DMS114 treated with DMSO at 0.1 percent for 48 hours (cell line): Measurements from ENCODE around the gene DIS3L2.
"Not testable (repeated sequence)": the region's sequence is repeated elsewhere in the genome, so short reads cannot be mapped to it uniquely, and the experiment has no call there.

Experiments
- DNase-seq: peaks from one replicate; lab custom pipeline; 2025; ENCODE audit not compliant: unreplicated experiment; lab: John Stamatoyannopoulos, UW

The DIS3L2 gene

DNA sequence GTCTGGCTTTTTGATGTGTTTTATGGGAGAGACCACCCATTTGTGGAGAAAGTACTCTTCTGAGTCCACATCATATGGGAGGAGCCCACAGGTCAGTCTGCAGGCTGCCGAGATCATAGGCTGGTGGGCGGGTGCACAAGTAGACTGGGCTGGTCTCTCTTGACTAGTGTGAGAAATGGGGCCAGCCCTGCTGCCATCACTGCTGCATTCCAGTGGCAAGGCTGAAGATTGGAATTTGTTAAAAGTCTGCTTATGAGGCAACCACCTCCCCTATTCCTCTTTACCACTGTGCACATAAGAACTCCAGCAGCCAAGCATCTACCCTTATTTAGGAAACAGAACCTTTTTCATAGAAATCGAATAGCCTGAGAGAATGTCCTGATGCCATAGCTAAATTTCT, 200.7 kb downstream of the DIS3L2 start:
- no peak for DNase-seq

DNA sequence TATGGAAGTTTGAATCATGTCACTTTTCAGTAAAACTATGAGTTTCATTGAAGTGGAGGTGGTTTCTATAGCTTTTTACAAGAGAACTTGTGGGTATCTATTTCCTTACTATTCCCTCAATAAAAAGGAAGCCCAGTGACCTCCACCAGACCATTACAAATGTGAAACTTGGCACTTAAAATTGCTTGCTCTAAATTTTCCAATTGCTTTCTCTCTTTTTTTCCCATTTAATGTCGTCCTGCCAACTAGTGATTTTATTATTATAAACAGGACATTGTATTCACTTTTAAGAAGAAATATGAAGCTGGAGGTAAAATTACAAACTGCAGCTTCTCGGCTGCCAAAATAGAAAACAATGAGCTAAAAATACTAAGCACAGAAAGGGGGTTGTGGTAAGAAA, 208.9 kb downstream of the DIS3L2 start:
- DNase-seq: no peak

DNA sequence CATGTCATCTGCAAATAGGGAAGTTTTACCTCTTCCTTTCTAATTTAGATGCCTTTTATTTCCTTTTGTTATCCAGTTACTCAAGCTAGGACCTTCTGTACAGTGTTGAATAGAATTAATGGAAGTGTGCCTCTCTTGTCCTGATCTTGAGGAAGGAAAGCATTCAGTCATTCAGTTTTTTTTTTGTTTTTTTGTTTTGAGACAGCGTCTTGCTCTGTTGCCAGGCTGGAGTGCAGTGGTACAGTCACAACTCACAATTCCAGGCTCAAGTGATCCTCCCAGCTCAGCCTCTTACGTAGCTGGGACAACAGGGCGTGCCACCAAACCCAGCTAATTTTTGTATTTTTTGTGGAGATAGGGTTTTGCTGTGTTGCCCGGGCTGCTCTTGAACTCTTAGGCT, 213.1 kb downstream of the DIS3L2 start:
- DNase-seq: no peak

DNA sequence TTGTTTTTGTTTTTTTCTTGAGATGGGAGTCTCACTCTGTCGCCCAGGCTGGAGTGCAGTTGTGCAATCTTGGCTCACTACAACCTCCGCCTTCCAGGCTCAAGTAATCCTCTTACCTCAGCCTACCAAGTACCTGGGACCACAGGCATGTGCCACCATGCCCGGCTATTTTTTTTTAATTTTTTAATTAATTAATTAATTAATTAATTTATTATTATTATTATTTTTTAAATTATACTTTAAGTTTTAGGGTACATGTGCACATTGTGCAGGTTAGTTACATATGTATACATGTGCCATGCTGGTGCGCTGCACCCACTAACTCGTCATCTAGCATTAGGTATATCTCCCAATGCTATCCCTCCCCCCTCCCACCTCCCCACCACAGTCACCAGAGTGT, 215.1 kb downstream of the DIS3L2 start:
- not testable (repeated sequence) for DNase-seq

DNA sequence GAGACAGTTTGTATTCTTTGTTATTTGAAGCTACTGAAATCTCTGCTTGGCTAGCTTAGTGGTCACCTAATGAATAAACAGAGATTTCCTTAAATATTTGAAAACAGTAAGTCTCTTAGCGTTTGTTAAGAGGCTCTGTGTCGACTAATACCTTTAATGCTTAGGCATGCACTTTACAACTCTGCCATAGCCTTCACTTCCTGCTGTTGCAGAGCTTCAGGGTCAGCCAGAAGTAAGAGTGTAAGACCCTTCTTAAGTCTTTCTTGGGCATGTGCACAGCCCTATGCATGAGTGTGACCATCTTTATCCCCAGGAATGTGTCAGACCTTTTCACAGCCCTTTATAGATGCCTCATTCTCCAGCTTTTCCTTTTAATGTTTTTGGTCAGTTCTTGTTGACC, 221.8 kb downstream of the DIS3L2 start:
- DNase-seq: no peak

DNA sequence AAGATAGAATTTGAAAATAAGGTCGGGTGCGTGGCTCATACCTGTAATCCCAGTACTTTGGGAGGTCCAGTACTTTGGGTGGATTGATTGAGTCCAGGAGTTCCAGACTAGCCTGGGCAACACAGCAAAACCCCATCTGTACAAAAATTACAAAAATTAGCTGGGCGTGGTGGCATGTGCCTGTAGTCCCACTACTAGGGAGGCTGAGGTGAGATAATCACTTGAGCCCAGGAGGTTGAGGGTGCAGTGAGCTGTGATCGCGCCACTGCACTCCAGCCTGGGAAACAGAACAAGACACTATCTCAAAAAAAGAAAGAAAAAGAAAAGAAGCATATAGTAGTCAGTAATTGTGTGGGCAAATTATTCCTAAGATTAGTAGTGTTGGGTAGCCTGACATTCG, 222.8 kb downstream of the DIS3L2 start:
- DNase-seq: no peak

DNA sequence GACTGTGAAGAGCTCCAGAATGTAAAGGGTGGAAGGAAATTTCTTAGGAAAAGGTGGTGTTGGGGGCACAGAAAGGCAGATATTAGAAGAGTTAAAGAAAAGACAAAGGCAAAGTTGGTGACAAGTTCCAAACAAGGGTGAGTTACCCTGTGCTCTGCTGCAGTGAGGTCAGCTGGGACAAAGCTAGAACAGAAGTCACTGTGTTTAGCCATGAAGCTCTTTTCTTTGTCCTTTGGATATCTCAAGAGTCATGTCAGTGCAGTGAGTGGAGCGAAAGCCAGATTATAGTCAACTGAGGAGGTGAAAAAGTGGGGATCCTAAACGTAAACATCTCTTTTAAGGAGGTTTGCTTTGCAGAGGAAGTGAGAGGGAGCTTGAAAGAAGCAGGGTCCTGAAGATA, 229.3 kb downstream of the DIS3L2 start:
- DNase-seq: no peak

DNA sequence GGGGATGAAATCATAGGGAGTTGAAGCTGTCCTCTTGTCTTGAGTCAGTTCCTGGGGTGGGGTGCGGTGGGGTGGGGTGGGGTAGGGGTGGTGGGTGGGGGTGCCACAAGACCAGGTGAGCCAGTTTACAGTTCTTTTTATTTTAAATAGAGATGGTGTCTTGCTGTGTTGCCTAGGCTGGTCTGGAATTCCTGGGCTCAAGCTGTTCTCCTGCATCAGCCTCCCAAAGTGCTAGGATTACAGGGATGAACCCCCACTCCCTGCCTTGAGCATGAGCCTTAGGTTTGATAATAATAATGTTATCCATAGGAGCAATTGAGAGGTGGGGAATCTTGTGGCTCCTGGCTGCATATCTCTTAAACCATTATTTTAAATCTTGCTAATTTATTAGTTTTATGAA, 234.0 kb downstream of the DIS3L2 start:
- no peak for DNase-seq

DNA sequence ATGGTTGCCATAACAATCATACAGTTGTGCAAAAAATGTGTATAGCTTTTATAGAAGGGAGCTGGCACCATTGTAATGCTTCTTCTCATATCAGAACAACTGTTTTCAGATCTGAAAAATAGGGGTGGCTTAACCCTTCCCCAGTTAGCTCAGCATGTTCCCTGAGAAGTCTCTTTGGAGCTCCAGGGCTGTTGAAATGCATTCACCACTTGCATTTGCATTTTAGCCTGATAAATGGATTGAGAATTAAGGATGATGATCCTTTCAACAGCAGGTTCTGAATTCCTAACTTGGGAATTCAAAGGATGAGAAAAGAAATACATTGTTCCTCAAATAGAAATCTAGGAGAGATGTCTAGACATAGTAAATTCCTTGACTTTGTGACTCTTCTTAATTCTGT, 235.3 kb downstream of the DIS3L2 start:
- DNase-seq: no peak

DNA sequence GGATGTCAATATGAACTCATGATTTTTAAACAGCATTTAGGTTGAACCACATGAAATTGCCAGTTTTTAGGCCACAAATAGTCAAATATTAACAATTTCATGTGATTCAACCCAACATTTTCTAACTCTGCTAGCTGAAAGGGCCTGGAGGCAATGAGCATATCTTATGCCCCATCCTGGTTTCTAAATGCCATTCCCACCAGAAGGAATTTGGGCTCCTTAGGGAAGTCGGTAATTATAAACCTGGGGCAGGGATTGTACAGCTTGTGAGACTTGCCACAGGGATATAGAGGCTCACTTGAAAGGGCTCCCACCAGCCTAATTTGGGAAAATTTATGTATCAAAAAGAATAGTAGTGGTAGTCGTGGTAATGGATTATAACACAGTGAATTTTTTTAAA, 238.7 kb downstream of the DIS3L2 start:
- DNase-seq: no peak

DNA sequence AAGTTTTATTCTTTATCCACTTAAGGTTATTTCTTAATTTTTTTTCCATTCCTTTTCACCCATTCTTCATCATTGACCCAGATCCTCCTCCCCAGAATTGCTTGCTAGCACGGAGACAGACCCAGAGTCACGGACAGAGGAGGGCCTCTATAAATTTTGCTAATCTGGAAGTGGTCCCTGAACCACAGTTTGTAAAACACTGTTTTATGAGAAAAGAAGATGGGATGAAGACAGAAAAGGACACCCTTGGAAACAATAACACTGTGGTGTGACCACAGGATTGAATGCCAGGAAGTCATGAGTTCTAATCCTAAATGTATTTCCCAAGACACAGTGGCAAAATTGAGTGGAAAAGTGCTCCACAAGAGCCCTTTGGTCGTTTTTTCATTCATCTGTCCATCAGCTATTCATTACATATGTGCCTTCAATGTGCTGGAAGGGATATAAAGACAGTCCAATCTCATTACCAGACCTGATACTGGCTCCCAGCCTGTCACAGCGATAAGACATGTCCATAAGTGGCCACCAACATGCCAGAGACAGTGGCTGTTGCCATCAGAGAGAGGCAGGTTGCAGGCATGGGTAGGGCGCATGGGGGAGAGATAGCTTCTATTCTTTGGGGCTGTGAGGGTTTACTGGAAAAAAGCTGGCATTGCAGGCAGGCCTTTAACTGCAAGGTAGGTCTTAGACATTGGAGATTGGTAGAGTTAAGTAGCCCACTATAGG, 241.8 kb downstream of the DIS3L2 start:
- no peak for DNase-seq

DNA sequence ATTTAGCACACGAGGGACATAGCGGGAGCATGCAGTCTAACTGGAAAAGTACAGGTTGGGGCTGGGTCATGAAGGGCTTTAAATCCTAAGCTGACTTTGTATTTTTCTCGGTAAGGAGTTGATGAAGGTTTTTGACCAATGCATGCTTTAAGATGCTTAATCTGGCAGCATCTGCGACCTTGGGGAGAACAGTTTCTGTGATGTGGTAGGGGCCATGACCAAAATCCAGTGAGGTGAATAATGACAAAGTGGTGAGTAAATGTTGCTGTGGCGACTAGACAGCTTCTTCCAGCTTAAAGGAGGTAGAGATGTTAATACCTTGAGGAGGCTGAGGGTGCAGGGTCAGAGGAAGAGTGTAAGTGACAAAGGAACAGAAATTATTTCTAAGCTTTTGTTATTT, 242.4 kb downstream of the DIS3L2 start:
- no peak for DNase-seq

DNA sequence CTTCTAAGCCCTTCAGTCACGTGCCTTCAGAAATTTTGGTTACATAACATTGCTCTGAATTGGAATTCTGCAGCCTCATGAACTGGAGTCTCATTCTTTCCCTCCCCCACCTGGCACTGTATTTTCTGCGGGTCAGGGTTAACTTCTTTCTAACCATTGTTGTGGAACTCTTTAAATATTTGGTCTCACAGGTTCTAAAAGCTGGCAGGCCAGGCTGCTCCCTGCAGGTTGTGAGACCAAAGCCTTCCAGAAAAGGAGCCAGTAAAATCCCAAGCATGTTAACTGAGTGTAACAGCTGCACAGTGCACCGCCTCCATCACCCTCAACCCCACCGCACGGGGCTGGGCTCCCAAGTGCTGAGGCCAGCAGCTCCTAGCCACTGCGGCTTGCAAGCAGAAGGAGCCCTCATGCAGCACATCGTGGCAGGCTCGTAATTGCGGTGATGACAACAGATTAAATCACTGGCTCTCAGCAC, 243.0 kb downstream of the DIS3L2 start:
- no peak for DNase-seq

DNA sequence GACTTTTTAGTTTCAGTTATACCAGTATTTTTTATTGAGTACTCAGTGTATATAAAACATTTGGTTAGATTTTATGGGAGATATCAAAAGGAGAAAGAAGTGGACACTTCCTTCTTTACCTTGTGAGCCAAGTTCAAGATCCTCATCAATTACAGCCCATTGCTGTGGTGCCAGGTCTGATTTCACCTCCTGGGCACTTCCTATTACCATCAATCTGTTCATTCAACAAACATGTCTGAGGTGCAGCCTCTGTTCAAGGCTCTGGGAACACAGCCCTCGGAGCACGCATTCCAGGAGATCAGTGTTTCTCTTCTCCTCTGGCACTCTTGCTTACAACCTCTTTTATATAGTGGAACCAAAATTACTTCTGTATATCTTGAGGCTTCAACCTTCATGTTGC, 245.7 kb downstream of the DIS3L2 start:
- no peak for DNase-seq

DNA sequence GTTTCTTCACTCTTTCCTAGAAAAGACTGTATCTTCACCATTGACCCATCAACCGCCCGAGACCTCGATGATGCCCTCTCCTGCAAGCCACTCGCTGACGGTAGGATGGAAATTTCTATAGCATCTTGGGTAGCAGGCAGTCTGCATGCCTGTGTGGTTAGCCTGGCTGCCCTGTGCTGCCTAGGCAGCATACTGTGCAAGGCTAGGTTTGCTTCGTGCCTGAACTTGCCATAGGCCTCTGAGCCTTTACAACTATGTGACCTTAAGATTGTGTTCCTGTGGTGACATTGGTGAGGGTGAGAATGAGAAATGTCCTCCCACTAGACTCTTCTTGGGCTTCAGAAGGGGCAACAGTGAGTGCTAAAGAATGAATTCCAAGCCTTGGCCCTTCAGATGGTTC, 248.8 kb downstream of the DIS3L2 start:
- DNase-seq: no peak

DNA sequence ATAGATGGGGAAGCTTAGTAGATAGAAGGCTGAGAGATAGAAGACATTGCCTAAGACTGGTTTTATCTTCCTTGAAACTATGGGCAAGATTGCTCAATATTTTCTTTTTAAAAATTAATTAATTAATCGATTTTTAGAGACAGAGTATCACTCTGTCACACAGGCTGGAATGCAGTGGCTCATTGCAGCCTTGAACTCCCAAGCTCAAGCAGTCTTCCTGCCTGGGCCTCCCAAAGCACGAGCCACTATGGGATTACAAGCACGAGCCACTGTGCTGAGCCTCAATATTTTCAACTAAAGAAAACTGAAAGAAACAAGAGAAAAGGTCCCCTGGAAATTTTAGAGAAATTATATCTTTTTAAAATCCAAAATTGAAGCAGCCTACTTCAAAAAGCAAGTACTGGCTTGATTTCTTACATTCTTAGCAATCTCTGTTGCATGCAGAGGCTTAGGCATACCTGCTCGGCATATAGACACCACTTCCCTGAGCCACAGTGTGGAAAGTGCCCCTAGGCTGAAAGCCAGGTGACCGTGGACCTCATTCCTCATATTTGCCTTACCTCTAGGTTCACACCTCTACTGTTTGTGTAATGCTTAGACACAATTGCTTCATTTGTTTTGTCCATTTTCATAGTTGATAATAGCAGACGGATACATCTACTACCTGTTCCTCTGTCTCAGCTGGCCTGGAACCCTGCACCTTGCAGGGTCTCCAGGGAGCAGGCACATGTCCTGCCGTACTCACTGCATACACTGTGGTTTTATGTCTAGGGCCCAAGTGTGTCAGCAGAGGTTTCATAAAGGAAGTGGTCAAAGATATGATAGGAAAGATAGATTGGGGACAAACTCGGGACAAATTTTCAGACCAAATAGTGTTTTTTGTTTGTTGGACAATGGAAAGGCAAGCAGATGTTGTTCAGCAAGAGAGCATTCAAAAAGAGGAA, 250.5 kb downstream of the DIS3L2 start:
- no peak for DNase-seq

DNA sequence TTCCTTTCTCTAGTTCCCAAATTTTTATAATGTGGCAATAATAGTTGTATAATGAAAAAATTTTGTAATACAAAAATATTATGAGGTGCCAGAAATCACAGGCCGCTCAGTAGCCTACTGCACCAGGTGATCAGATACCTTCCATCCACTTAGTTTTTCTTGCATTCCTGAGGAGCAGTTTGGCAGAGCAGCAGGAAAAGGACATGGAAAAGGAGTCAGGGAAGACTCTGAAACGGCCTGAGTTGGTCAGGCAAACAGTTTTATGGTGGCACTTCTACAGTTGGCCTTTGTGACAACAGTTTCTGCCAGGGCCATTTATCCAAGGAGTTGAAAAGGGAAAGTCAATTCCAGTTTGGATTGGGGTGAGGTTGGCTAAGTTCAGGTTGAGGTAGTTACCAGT, 251.7 kb downstream of the DIS3L2 start:
- DNase-seq: no peak

DNA sequence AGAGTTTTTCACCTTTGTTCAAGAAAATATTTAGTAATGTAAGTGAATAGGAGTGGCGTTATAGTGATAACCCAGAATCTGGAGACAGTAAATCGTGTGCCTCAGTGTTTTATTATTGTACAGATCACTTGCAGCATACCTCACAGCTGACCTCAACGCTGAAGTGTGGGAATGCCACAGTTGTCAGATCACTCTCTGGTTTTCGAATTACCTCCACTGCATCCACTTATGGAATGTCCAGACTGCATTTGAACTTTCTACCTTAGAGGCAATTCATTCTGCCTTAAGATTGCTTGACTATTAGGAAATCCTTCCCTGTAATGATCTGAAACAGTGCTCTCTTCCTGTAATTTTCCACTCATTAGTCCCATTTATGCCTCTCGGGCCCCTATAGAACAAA, 252.5 kb downstream of the DIS3L2 start:
- no peak for DNase-seq

DNA sequence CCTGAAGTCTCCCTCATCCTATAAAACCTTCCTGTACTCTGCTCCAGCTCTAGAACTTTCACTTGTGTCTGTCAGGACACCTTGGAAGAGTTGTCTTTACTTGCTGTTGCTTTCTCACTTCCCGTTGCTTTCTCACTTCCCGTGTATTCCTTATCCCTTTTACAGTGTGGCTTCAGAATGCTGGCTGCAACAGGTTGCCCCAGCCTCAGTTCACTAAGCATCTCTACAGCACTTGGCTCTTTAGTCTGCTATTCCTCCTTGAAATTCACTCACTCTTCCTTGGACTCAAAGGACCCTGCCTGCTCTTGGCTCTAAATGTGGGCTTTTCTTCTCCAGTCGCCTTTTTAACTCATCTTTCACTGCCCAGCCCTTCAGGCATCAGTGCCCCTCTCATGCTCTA, 254.5 kb downstream of the DIS3L2 start:
- DNase-seq: no peak

DNA sequence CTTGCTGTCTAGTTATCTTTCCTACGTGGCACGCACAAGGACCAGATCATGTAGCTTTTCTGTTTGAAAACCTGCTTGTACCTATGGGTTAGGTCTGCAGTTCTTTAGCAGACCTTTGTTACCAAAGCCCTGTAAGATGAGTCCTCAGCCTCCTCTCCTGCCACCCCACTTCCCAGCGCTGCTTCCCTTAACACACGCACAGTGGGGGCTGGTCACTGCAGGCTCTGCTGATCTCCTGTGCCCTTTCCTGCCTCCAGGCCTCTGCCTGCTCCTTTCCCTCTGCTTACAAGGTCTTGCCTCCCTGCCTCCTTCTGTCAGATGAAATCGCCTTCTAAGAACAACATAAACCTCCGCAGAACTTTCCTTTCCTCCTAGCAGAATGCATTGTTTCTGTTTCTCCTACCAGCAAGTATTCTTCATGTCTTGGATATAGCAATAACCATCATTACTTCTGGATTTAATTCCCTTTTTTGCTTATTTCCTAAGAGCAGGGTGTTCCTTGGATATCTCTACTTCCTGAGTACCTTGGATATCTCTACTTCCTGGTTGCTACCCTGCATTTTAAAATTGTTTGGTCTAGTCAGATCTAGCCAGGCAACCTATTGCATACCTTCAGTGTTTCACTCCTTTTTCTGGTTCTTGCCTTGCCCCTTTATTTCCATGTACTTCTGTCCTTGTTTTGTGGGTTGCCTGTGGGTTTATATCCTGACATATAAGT, 257.4 kb downstream of the DIS3L2 start:
- DNase-seq: no peak

DNA sequence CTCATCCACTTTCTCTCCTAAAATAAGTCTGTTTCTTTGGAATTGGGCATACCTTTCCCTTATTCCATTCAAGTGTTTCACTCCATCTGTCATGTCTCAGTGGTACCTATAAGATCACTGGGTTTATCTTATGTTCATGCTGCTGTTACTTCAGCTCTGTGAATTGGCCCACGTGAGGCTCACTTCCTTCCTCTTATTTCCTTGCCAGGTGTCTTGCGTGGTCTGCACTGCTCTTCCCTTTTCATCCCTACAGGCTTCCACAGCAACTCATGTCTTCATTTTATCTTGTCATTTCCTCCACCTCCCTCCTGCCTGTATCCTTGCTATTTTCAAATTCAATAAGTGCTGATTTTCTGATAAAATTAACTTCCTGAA, 258.0 kb downstream of the DIS3L2 start:
- no peak for DNase-seq

DNA sequence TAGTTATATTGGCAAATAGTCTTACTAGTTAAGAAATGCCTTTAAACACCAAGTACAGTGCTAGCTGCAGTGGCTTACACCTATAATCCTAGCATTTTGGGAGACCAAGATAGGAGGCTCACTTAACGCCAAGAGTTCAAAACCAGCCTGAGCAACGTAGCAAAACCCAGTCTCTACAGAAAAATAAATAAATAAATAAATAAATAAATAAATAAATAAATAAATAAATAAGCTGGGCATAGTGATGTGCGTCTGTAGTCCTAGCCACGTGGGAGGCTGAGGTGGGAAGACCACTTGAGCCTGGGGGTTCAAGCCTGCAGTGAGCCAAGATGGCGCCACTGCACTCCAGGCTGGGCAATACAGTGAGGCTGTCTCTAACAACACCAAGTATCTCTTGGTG, 258.4 kb downstream of the DIS3L2 start:
- DNase-seq: no peak
